Measurements from ENCODE around the gene USP47.

Gene USP47

GRCh38 chr11:11948242-11948947 is 106.6 kb downstream of the USP47 start:
- TF ChIP-seq CTCF (conservative IDR thresholded peaks at IDR 0.05) = no peak
- H3K27ac ChIP-seq = no peak overlapping the region

GRCh38 chr11:11949482-11949881 is 107.7 kb downstream of the USP47 start:
- no peak for TF ChIP-seq CTCF (conservative IDR thresholded peaks at IDR 0.05)
- no peak overlapping the region for H3K27ac ChIP-seq

GRCh38 chr11:11952036-11952435 is 110.3 kb downstream of the USP47 start:
- no peak for TF ChIP-seq CTCF (conservative IDR thresholded peaks at IDR 0.05)

GRCh38 chr11:11956006-11956405 is 114.2 kb downstream of the USP47 start:
- H3K27ac ChIP-seq = no peak overlapping the region
- no peak for TF ChIP-seq CTCF (conservative IDR thresholded peaks at IDR 0.05)

More at GRCh38 chr11:11952036-11952435, 110.3 kb downstream of the USP47 start:
- no peak overlapping the region for H3K27ac ChIP-seq

- no peak overlapping the region for H3K27ac ChIP-seq
- TF ChIP-seq CTCF (conservative IDR thresholded peaks at IDR 0.05) = no peak
Measured at GRCh38 chr11:11958403-11959231, 116.8 kb downstream of the USP47 start.

GRCh38 chr11:11959601-11960000 is 117.8 kb downstream of the USP47 start:
- no peak for TF ChIP-seq CTCF (conservative IDR thresholded peaks at IDR 0.05)
- H3K27ac ChIP-seq = no peak overlapping the region

- no peak overlapping the region for H3K27ac ChIP-seq
- TF ChIP-seq CTCF (conservative IDR thresholded peaks at IDR 0.05) = no peak
Measured at GRCh38 chr11:11960687-11961086, 118.9 kb downstream of the USP47 start.
